SU-DHL-6 (cell line): ENCODE measurements around the gene ARHGAP44.

Experiments
- H2AFZ ChIP-seq: fragments of 200-600 bp; sonication (generic); 2 replicates; pipeline ENCODE4 v1.6.1; 2014; ENCODE audit warnings: low read depth, mild to moderate bottlenecking, moderate library complexity, mixed read lengths, antibody characterized with exemption, low read length; ENCODE audit not compliant: severe bottlenecking
- H3F3A ChIP-seq: fragments of 200-600 bp; shearing (Covaris generic); 2 replicates; pipeline ENCODE4 v1.6.0; 2016; ENCODE audit warnings: antibody characterized with exemption, mild to moderate bottlenecking; ENCODE audit not compliant: insufficient read depth
- H3K27ac ChIP-seq: fragments of 200-600 bp; sonication (generic); 2 replicates; pipeline ENCODE4 v1.5.1; 2016; ENCODE audit warnings: low read depth, mild to moderate bottlenecking, low read length, moderate library complexity, mixed read lengths
- H3K27me3 ChIP-seq: fragments of 200-600 bp; sonication (generic), shearing (Covaris generic); 2 replicates; pipeline ENCODE4 v1.6.0; 2014; ENCODE audit warnings: mild to moderate bottlenecking, low read length
- H3K36me3 ChIP-seq: fragments of 200-600 bp; sonication (generic); 2 replicates; pipeline ENCODE4 v1.6.1; 2014; ENCODE audit warnings: mild to moderate bottlenecking, low read length, mixed read lengths
- H3K4me2 ChIP-seq: fragments of 300-600, 200-600 bp; shearing (Covaris generic), sonication (generic); 2 replicates; pipeline ENCODE4 v1.6.0; 2014; ENCODE audit warnings: low read length, low read depth, mild to moderate bottlenecking; ENCODE audit not compliant: poor library complexity, severe bottlenecking
- H3K4me3 ChIP-seq: fragments of 200-600 bp; sonication (generic); 2 replicates; pipeline ENCODE4 v1.5.1; 2014; ENCODE audit warnings: antibody characterized with exemption, low read length, mild to moderate bottlenecking, mixed read lengths; ENCODE audit not compliant: insufficient read depth, poor library complexity, severe bottlenecking
- H3K79me2 ChIP-seq: fragments of 200-600 bp; sonication (generic); 2 replicates; pipeline ENCODE4 v1.6.1; 2014; ENCODE audit warnings: mild to moderate bottlenecking, low read length, moderate library complexity; ENCODE audit not compliant: insufficient read depth
- H3K9ac ChIP-seq: fragments of 200-600 bp; sonication (generic); 2 replicates; pipeline ENCODE4 v1.7.0; 2014; ENCODE audit warnings: mild to moderate bottlenecking, low read length
- H3K9me2 ChIP-seq: fragments of 200-600 bp; sonication (generic); replicated peaks from 2 replicates; pipeline ENCODE4 v1.6.1; 2014; ENCODE audit warnings: low read length; ENCODE audit not compliant: insufficient read depth
- H3K9me3 ChIP-seq: fragments of 200-600 bp; sonication (generic); 2 replicates; pipeline ENCODE4 v1.6.1; 2014; ENCODE audit warnings: low read length, mixed read lengths; ENCODE audit not compliant: insufficient read depth
- H4K20me1 ChIP-seq: fragments of 200-600 bp; sonication (generic); 2 replicates; pipeline ENCODE4 v1.6.1; 2014; ENCODE audit warnings: low read depth, mild to moderate bottlenecking, antibody characterized with exemption, low read length, moderate library complexity, mixed read lengths
- CTCF ChIP-seq: fragments of 200-600 bp; sonication (generic); IDR thresholded peaks from one replicate; pipeline ENCODE4 v1.5.1; 2017; ENCODE audit warnings: antibody characterized with exemption, mild to moderate bottlenecking, low read length, moderate library complexity; ENCODE audit not compliant: insufficient read depth, poor library complexity, severe bottlenecking
- EZH2phosphoT487 ChIP-seq: fragments of 200-600 bp; sonication (generic), shearing (Covaris generic); conservative IDR thresholded peaks from 2 replicates; pipeline ENCODE4 v1.6.1; 2018; ENCODE audit warnings: mild to moderate bottlenecking, antibody characterized with exemption, low read length, moderate library complexity, mixed read lengths

The ARHGAP44 gene

GRCh38 chr17:12789481-12790248, at the start of gene ARHGAP44:
TSS of gene ARHGAP44 (plus strand) at chr17:12789498. CDS start at chr17:12789839, 341 bp downstream.
- H3K27me3 ChIP-seq, result no peaks in the 10 kb centered on the region
- no peak within 1 kb of the TSS for H3K27ac ChIP-seq
- H3K9ac ChIP-seq, result peak within 1 kb of the TSS; percentile 60
- H3F3A ChIP-seq, result no peaks in the 10 kb centered on the region
- no peaks in the 10 kb centered on the region for H3K9me2 ChIP-seq
- peak within 1 kb of the TSS; percentile 50 for H3K4me2 ChIP-seq
- H4K20me1 ChIP-seq, result 0 out of 2 replicates have a peak, but pooled peaks cover 3% of the 10 kb centered on the region
- H3K36me3 ChIP-seq, result no peaks in the 10 kb centered on the region
- no peaks in the 10 kb centered on the region for H3K9me3 ChIP-seq
- peak within 1 kb of the TSS; percentile 68 for H3K4me3 ChIP-seq
- H3K79me2 ChIP-seq, result no peaks in the 10 kb centered on the region
- H2AFZ ChIP-seq, result peak within 1 kb of the TSS; percentile 36
- TF ChIP-seq CTCF (no peak), EZH2phosphoT487 (no peak)

- H2AFZ ChIP-seq, result no peak overlapping the region
- no peak for TF ChIP-seq CTCF
- no peak for TF ChIP-seq EZH2phosphoT487
- H3K4me2 ChIP-seq, result no peak overlapping the region
- H3K27me3 ChIP-seq, result no peaks in the 10 kb centered on the region
- no peak overlapping the region for H3K27ac ChIP-seq
- H3K9ac ChIP-seq, result no peak overlapping the region
- H3K79me2 ChIP-seq, result no peaks in the 10 kb centered on the region
- no peaks in the 10 kb centered on the region for H3K9me2 ChIP-seq
- H3K4me3 ChIP-seq, result no peak overlapping the region
- H4K20me1 ChIP-seq, result no peaks in the 10 kb centered on the region
- no peaks in the 10 kb centered on the region for H3K36me3 ChIP-seq
- H3K9me3 ChIP-seq, result no peaks in the 10 kb centered on the region
- no peaks in the 10 kb centered on the region for H3F3A ChIP-seq
These were observed 49.8 kb upstream of the ARHGAP44 start for GRCh38 chr17:12739500-12739899.

- Histone ChIP-seq H3K4me2 (no peak overlapping the region), H3K9me3 (no peaks in the 10 kb centered on the region), H4K20me1 (no peaks in the 10 kb centered on the region), H3K9ac (no peak overlapping the region), H3K4me3 (no peak overlapping the region), H3K9me2 (no peaks in the 10 kb centered on the region), H2AFZ (no peak overlapping the region), H3K79me2 (no peaks in the 10 kb centered on the region), H3K36me3 (no peaks in the 10 kb centered on the region), H3F3A (no peaks in the 10 kb centered on the region), H3K27ac (no peak overlapping the region), H3K27me3 (no peaks in the 10 kb centered on the region)
- TF ChIP-seq EZH2phosphoT487 (no peak), CTCF (no peak)
These were observed 46.3 kb upstream of the ARHGAP44 start for GRCh38 chr17:12743046-12743445.
